ENCODE data around the gene HIPK2. TPM values are rescaled to one million over a fixed set of nuclear protein-coding genes. Genes with fewer than 3 reads are reported as not detected.

Gene HIPK2
- total and polyA plus RNA-seq, 2 of the 4 experiments (the other 2 are of a cell fraction) = 22.0 to 27.1 TPM

GRCh38 chr7:139821349-139822105 lies 43.7 kb upstream of the HIPK2 start:
- peak overlapping the region; percentile 57; the same call in 1 of the 2 replicates for H2AK5ac ChIP-seq (ENCODE audit: low read depth, low read length)
- H3K79me1 ChIP-seq (ENCODE audit: low read depth in 1 of 2, low read length in 2 of 2) = peaks cover 0 to 6% of the 10 kb centered on the region in 2 experiments; a peak in 1 of 4 replicates
- peak overlapping the region; percentile 9; the same call in 1 of the 2 replicates for H3K18ac ChIP-seq (ENCODE audit: low read depth, low read length)
- dilution Hi-C loops (cut with HindIII; ENCODE audit: low sequenced_read_pairs, unreplicated experiment) = no loop called here
- H2BK20ac ChIP-seq (ENCODE audit: low read depth, low read length) = no peak overlapping the region
- H3K27me3 ChIP-seq (ENCODE audit: control insufficient read depth, insufficient read depth, low read length) = peaks cover 9% of the 10 kb centered on the region; the same call in 1 of the 2 replicates
- ATAC-seq (ENCODE audit: low read depth) (no peak), DNase-seq (no peak)
- no peak overlapping the region for H3K27ac ChIP-seq (ENCODE audit: insufficient read depth, low read length)
- H3K36me3 ChIP-seq (ENCODE audit: control insufficient read depth, insufficient read depth, low read length) = no peaks in the 10 kb centered on the region
- POLR2A ChIA-PET (ENCODE audit: unreplicated experiment) = no interaction called here
- peak overlapping the region; percentile 31 for H2AK9ac ChIP-seq (replicated peaks; ENCODE audit: low read depth, low read length, poor library complexity)
- intact Hi-C loops (cut with micrococcal nuclease) = no loop called here
- BruUV-seq (replicated peaks) = no TSS peak
- H2BK15ac ChIP-seq (ENCODE audit: low read depth, low read length) = peak overlapping the region; percentile 48; the same call in 1 of the 3 replicates
- peak overlapping the region; percentile 39 for H3K14ac ChIP-seq (replicated peaks; ENCODE audit: low read depth, low read length)
- H4K8ac ChIP-seq (ENCODE audit: low read depth in 2 of 2, low read length in 2 of 2) = no peak overlapping the region
- no peaks in the 10 kb centered on the region for H4K20me1 ChIP-seq (ENCODE audit: insufficient read depth, low read length)
- in situ Hi-C loops (cut with MboI; ENCODE audit: low sequenced_read_pairs) = no loop called here
- CTCF ChIA-PET = no interaction called here
- no peak overlapping the region for H2BK5ac ChIP-seq (ENCODE audit: low read depth, low read length, poor library complexity, severe bottlenecking)
- H3K56ac ChIP-seq (ENCODE audit: extremely low read depth, insufficient read depth, low read length) = no peak overlapping the region
- no peak overlapping the region for H3K23ac ChIP-seq (ENCODE audit: low read depth, low read length)
- no peak overlapping the region for H2AFZ ChIP-seq (replicated peaks; ENCODE audit: low read length, poor library complexity)
- no peak overlapping the region for H4K91ac ChIP-seq (ENCODE audit: insufficient read depth, low read depth, low read length)
- H4K5ac ChIP-seq (ENCODE audit: low read depth, low read length) = no peak overlapping the region; the same call in 1 of the 2 replicates
- WGBS, 2 experiments (ENCODE audit: extremely low coverage in 2 of 2, insufficient read length in 1 of 2) = 93% methylated on average over 8 of the region's 14 CpGs; no CpG with 5 or more reads in 1 of the 2 experiments
- peaks cover 10% of the 10 kb centered on the region for H3K9me1 ChIP-seq (ENCODE audit: insufficient read depth, low read length)
- H3K4me2 ChIP-seq (ENCODE audit: low read depth, low read length) = no peak overlapping the region
- H3K4me3 ChIP-seq (ENCODE audit: insufficient read depth, low read depth, low read length) = no peak overlapping the region
- H3K4me1 ChIP-seq (ENCODE audit: control insufficient read depth, insufficient read depth, low read length) = peaks cover 17% of the 10 kb centered on the region
- H3K9me3 ChIP-seq (ENCODE audit: control insufficient read depth, insufficient read depth, low read length) = peaks cover 5% of the 10 kb centered on the region; the same call in 1 of the 2 replicates
- H3K4ac ChIP-seq (ENCODE audit: low read depth, low read length) = peak overlapping the region; percentile 59
- H3K9ac ChIP-seq (ENCODE audit: low read depth, low read length) = no peak overlapping the region
- peak overlapping the region; percentile 24; the same call in 1 of the 2 replicates for H2BK120ac ChIP-seq (ENCODE audit: low read depth, low read length)
- no peak for TF ChIP-seq CEBPB (IDR thresholded peaks at IDR 0.05; ENCODE audit: low read depth, low read length)
- TF ChIP-seq CHD1 (IDR thresholded peaks at IDR 0.05; ENCODE audit: low read depth, low read length) = no peak
- no peak for TF ChIP-seq MAZ (IDR thresholded peaks at IDR 0.05; ENCODE audit: borderline replicate concordance, low read depth, low read length)
- no peak for TF ChIP-seq RAD21 (IDR thresholded peaks at IDR 0.05; ENCODE audit: low read length)
- no peak for TF ChIP-seq MAFK (IDR thresholded peaks at IDR 0.05; ENCODE audit: low read depth, low read length)
- TF ChIP-seq CTCF (conservative IDR thresholded peaks at IDR 0.05; ENCODE audit: low read depth, low read length) = no peak
- TF ChIP-seq MXI1 (IDR thresholded peaks at IDR 0.05; ENCODE audit: borderline replicate concordance, low read depth, low read length) = no peak
- TF ChIP-seq POLR2A (IDR thresholded peaks at IDR 0.05; ENCODE audit: low read depth, low read length) = no peak
- no peak for TF ChIP-seq NFE2L2 (IDR thresholded peaks at IDR 0.05; ENCODE audit: low read depth, low read length)
- TF ChIP-seq BHLHE40 (IDR thresholded peaks at IDR 0.05; ENCODE audit: low read depth, low read length) = no peak
- no peak for TF ChIP-seq FOS (IDR thresholded peaks at IDR 0.05; ENCODE audit: low read depth, low read length)
- TF ChIP-seq SMC3 (IDR thresholded peaks at IDR 0.05; ENCODE audit: low read depth, low read length) = no peak
- no peak for TF ChIP-seq USF2 (IDR thresholded peaks at IDR 0.05; ENCODE audit: low read depth, low read length)
- no peak for TF ChIP-seq ELK1 (IDR thresholded peaks at IDR 0.05; ENCODE audit: borderline replicate concordance, low read depth, low read length)
- TF ChIP-seq RFX5 (IDR thresholded peaks at IDR 0.05; ENCODE audit: low read depth, low read length) = no peak

Measured in IMR-90 (cell line).